WI38 (cell line): ENCODE measurements around the gene PALM.

ENCODE experiments used
- H3K4me3 ChIP-seq: 2 replicates; pipeline ENCODE4 v1.5.1; 2011; ENCODE audit warnings: low read depth, mild to moderate bottlenecking, control low read depth, low read length
- CTCF ChIP-seq: IDR thresholded peaks from 2 replicates; pipeline ENCODE4 v1.5.1; 2012; ENCODE audit warnings: low read depth, mild to moderate bottlenecking, control low read depth, low read length

PALM gene

GRCh38 chr19:788686-788982 is 79.9 kb downstream of the PALM start:
- TF ChIP-seq CTCF = no peak
- H3K4me3 ChIP-seq = no peak overlapping the region

- no peak for TF ChIP-seq CTCF
- H3K4me3 ChIP-seq = no peak overlapping the region
These were observed 80.4 kb downstream of the PALM start for GRCh38 chr19:788983-789700.

- no peak for TF ChIP-seq CTCF
- H3K4me3 ChIP-seq = no peak overlapping the region
These were observed 80.9 kb downstream of the PALM start for GRCh38 chr19:789701-790060.

- no peak overlapping the region for H3K4me3 ChIP-seq
- no peak for TF ChIP-seq CTCF
These were observed 82.4 kb downstream of the PALM start for GRCh38 chr19:791007-791566.

GRCh38 chr19:791567-792305 is 83.0 kb downstream of the PALM start:
- H3K4me3 ChIP-seq = no peak overlapping the region
- no peak for TF ChIP-seq CTCF

- TF ChIP-seq CTCF = no peak
- H3K4me3 ChIP-seq = no peak overlapping the region
These were observed 83.7 kb downstream of the PALM start for GRCh38 chr19:792306-792885.

GRCh38 chr19:793806-794205 is 85.1 kb downstream of the PALM start:
- H3K4me3 ChIP-seq = no peak overlapping the region
- TF ChIP-seq CTCF = no peak
